ENCODE data around the gene CCDC12.

DNA sequence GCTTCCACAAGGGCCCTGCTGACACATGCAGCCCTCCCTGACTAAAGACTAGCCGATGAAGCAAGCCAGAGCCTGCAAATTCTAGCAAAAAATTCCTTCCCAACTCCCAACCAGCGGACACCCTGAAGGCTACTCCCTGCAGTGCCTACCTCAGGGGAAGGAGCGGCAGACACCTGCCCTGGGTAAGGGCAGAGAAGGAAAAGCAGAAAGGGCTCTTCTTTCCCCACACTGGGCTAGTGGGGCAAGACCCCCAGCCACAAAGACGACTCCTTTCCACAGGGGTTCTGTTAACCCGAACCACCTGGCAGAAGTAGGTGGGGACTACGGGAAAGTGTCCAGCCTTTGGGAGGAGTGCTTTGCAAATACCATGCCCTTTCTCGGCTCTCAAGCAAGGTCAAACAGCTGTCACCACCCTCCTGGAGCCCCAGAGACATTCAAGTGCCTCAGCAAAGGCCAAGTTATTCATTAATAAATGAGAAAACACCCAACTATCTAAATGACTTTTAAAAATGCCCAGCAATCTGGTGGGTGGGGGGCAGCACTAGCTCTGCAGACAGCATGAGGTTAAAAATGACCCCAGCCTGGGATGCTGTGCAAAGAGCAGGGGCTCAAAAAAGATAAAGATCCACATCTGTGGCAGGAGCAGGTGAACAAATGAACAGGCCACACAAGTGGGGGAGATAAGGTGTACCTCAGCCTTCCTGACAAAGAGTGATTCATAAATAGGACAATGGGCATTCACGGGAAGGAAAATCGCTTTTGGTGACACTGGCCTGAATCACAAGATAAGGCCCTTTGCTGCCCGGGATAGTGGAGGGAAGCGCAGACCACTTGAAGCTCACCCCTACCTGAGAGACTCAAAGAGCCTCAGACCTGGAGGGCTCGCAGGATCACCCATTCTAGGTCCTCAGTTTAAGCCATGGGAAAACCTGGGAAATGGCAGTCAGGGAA, 33.0 kb downstream of the CCDC12 start:
- TF ChIP-seq, protein P1, sequence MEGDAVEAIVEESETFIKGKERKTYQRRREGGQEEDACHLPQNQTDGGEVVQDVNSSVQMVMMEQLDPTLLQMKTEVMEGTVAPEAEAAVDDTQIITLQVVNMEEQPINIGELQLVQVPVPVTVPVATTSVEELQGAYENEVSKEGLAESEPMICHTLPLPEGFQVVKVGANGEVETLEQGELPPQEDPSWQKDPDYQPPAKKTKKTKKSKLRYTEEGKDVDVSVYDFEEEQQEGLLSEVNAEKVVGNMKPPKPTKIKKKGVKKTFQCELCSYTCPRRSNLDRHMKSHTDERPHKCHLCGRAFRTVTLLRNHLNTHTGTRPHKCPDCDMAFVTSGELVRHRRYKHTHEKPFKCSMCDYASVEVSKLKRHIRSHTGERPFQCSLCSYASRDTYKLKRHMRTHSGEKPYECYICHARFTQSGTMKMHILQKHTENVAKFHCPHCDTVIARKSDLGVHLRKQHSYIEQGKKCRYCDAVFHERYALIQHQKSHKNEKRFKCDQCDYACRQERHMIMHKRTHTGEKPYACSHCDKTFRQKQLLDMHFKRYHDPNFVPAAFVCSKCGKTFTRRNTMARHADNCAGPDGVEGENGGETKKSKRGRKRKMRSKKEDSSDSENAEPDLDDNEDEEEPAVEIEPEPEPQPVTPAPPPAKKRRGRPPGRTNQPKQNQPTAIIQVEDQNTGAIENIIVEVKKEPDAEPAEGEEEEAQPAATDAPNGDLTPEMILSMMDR (IDR thresholded peaks at IDR 0.05), result no peak
- no peak for TF ChIP-seq EZH2phosphoT487 (IDR thresholded peaks at IDR 0.05)
- no peak for TF ChIP-seq EZH2 (IDR thresholded peaks at IDR 0.05)
